Measurements from ENCODE around the gene TRRAP.

The TRRAP gene

GRCh38 chr7:98991141-98991540, 112.8 kb downstream of the TRRAP start:
- DNase-seq (ENCODE audit: low read depth): no peak

- no peak for DNase-seq (ENCODE audit: low read depth)
Observed at GRCh38 chr7:98992076-98992475, 113.7 kb downstream of the TRRAP start.

DNA sequence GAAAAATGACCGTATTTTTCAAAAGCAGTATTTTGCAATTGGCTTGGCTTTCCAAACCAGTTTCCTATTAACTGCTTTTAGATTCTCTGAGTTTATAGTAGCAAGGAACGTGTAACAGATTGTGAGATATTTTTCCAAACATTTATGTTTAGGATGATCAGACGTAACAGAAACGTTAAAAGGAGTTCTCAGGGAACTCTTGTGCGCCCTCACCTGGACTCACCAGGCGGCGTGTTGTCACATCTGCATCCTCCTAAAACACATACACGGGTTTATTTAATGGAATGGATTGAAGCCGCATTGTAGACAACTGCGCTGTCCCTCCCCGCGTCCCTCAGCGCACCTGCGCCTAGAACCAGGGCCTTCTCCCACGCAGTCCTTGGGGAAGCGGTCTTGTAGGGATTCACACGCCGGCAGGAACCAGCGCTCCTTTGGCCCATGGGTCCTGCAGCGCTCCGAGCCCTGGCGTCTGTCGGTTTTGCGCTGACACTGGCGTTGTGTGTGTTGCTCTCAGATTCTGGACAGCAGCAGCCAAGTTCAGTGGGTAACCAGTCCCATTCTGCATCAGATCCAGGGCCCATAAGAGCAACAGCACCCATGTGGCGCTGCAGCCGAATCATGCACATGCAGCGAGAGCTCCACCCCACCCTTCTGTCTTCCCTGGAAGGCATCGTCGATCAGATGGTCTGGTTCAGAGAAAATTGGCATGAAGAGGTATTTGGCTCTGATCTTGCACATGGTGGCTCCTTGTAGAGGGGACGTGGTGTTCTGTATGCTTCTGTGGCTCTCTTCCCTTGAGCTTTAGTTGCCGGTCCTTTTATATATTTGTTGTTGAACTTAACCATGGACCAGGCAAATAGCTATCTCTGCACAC, 114.9 kb downstream of the TRRAP start:
- no peak for DNase-seq (ENCODE audit: low read depth)

DNA sequence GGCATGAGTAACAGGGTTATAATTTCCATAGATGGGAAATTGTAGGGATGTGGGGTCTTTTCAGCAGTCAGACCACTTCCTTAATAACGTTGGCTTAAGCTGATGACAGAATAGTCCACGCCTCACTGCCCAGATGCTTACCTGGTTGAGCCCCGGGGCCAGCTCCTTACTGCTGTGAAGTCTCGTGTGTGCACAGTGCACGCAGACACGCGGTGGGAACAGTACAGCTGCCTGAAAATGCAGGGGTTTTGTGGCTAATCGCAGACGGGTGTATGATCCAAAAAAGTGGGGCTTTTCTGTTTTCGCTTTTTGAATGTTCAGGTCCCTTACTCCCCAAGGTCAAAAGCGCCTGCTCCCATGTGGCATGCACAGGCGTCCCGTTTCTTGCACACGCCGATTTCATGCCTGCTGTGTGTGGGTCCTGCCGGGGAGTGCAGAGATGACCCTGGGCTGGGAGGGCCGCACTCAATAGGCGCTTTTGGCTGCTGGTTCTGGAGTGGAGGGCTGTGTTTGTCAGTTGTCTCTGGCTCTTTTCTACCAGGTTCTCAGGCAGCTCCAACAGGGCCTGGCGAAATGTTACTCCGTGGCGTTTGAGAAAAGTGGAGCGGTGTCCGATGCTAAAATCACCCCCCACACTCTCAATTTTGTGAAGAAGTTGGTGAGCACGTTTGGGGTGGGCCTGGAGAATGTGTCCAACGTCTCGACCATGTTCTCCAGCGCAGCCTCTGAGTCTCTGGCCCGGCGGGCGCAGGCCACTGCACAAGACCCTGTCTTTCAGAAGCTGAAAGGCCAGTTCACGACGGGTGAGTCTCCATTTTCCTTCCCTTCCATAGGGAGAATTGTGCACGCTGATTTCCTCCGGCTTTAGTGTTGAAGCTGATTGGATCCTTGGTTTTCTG, 116.0 kb downstream of the TRRAP start:
- no peak for DNase-seq (ENCODE audit: low read depth)

- DNase-seq (ENCODE audit: low read depth): no peak
Observed at GRCh38 chr7:98995111-98995510, 116.8 kb downstream of the TRRAP start.

GRCh38 chr7:98995523-98996149, 117.3 kb downstream of the TRRAP start:
- DNase-seq (ENCODE audit: low read depth): no peak

GRCh38 chr7:98996150-98996552, 117.8 kb downstream of the TRRAP start:
- DNase-seq (ENCODE audit: low read depth): no peak

- DNase-seq (ENCODE audit: low read depth): no peak
Observed at GRCh38 chr7:98997846-98998245, 119.5 kb downstream of the TRRAP start.

DNA sequence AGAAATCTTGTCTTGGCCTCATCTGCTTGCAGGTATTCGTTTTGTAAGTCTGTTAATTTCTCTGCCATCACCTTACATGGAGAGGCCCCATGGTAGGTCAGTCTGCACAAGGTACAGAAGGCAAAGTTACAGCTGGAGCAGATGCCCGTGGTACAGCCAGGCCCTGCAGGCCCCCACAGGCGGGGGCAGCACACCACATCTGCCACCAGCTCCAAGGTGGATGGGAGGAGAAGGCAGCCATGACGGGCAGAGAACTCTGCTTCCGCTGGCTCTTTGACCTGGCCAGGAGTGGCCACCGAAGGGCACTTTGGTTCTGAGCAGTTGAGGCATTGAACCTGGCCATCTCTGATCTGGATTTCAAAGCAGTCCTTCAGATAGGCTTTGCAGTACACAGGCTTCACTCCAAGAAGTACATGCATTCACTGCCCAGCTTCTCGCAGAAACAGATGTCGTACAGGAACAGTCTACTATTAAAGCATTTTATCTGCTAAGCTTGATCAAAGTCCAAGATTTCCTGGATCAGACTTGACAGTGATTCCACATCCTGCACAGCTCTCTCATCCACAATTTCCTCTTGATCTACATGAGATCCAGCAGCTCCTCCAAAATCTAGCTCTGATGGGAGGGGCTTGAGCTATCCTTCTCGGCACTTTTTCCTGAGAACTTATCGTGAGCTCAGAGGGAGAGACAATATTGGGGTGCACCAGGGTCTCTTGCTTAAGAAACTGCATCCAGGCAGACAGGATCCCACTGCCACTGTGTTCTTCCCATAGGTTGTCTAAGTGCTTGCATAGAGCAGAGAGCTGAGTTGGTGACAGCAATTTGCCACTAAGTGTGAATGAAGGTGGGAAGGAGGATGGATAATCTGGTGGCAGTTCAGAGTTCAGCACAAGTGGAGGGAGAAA, 120.7 kb downstream of the TRRAP start:
- DNase-seq (ENCODE audit: low read depth): no peak

DNA sequence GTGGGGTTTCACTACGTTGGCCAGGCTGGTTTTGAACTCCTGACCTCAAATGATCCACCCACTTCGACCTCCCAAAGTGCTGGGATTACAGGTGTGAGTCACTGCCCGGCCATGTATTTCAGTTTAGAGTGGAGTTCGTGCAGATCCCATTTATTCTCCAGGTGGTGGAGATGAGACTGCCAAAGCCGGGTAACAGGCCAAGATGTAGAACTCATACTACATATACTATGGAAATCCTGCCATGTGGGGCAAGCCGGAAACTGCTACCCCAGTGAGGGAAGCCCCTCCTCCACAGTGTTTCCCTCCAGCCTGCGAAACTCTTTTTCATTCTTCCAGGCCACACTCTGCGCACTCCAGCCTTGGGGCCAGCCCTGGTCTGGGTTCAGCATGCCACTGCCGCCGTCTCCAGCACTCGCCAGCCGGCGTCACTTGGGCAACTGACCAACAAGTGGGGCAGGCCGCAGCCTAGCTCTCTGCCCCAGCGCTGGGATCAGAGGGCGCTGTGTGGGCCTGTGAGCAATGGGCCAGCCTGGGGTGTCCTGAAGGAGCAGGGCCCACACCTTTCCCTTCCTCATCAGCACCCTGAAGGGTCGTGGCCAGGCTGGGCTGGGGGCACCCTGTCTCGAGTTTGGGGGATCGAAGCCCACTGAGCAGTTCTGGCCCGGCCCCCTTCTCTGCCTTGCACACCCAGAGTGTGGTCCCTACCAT, 122.0 kb downstream of the TRRAP start:
- no peak for DNase-seq (ENCODE audit: low read depth)

- DNase-seq (ENCODE audit: low read depth): no peak
Observed at GRCh38 chr7:99000904-99001465, 122.7 kb downstream of the TRRAP start.

- no peak for DNase-seq (ENCODE audit: low read depth)
Observed at GRCh38 chr7:99001482-99002147, 123.3 kb downstream of the TRRAP start.

DNA sequence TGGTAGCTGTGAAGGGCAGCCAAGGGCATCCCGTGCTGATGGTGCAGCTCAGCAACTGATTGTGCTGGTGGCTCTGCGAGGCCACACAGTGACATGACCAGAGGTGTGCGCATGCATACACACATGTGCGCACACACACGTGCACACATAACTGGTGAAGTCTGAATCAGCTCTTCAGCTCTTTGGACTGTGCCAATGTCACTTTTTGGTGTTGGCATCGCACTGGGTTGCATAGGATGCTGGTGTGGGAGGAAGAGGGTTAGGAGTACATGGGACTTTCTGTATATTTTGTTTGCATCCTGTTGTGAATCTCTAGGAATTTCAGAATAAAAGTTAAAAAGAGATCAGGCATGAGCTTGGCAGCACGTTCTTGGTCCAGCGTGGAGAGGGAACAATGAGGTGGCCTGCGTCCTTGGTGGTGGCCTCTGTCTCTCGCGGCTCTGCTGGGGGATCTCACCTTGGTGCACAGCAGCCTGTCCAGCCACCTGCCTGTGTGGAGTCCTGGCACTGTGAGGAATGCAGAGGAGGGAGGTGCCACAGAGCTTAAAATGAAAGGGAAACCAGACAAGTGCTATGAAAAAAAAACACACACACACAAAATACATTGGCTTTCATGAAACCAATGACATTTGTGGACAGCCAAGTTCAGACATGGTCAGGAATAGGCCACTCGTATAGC, 124.0 kb downstream of the TRRAP start:
- no peak for DNase-seq (ENCODE audit: low read depth)

- no peak for DNase-seq (ENCODE audit: low read depth)
Observed at GRCh38 chr7:99002827-99003212, 124.5 kb downstream of the TRRAP start.

DNA sequence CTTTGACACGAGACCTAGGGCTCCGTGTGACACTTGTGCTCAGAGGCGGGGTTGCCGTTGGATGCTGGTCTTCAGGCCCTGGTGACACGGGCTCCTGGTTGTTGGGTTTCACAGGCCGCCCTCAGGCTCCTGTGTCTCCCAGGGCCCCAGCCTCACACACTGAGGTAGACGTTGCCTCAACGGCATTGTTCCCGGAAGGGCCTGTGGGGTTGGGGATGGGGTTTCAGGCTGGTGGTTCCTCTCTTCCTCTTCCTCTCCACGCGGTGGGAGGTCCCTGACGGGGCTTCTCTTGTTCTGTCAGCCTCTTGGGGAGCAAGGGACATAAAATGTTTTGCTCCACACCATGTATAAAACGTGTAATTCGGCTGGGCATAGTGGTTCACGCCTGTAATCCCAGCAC, 125.1 kb downstream of the TRRAP start:
- no peak for DNase-seq (ENCODE audit: low read depth)

- DNase-seq (ENCODE audit: low read depth): no peak
Observed at GRCh38 chr7:99004216-99004615, 125.9 kb downstream of the TRRAP start.

- no peak for DNase-seq (ENCODE audit: low read depth)
Observed at GRCh38 chr7:99004781-99005500, 126.6 kb downstream of the TRRAP start.

- no peak for DNase-seq (ENCODE audit: low read depth)
Observed at GRCh38 chr7:99005776-99006175, 127.4 kb downstream of the TRRAP start.
